Adrenal gland (tissue), 12 donors: ENCODE results near the gene SNED1. TPM values are rescaled to one million over a fixed set of nuclear protein-coding genes. Genes with fewer than 3 reads are reported as not detected.
A peak's percentile ranks its signal among the peaks of the same experiment; 100 is the strongest.

Experiments
- DNase-seq, 7 donors: peaks; one replicate each; pipeline ENCODE4 v3.0.0-alpha.2; 2019 to 2020
- H3K27ac ChIP-seq, 5 donors: fragments of 200-600 bp; sonication (generic) in 4 of 5; 1 replicate in 3 of 5; 2 replicates in 2 of 5; pipeline versions ENCODE4 v1.5.1 to v1.8.0; 2016 to 2020; ENCODE audit warnings: mild to moderate bottlenecking in 1 of 5
- H3K27me3 ChIP-seq: fragments of 200-600 bp; 2 replicates; pipeline ENCODE4 v1.8.0; 2021
- H3K36me3 ChIP-seq, 2 donors: fragments of 200-600 bp; replicated peaks in 1 of 2; 1 replicate in 1 of 2; 2 replicates in 1 of 2; pipeline versions ENCODE4 v1.5.1 to v1.8.0; 2018 to 2022
- H3K4me1 ChIP-seq, 2 donors: fragments of 200-600 bp; replicated peaks in 1 of 2; 1 replicate in 1 of 2; 2 replicates in 1 of 2; pipeline versions ENCODE4 v1.5.1 to v1.8.0; 2018 to 2021
- H3K4me3 ChIP-seq, 4 donors: fragments of 200-600 bp; sonication (generic) in 3 of 4; one replicate each; pipeline ENCODE4 v1.5.1; 2016 to 2018
- H3K9me3 ChIP-seq, 3 donors: fragments of 200-600 bp; sonication (generic) in 1 of 3; replicated peaks in 1 of 3; 1 replicate in 2 of 3; 2 replicates in 1 of 3; pipeline versions ENCODE4 v1.5.1 to v1.8.0; 2016 to 2021
- POLR2A ChIP-seq, 2 donors: fragments of 450-650 bp; IDR thresholded peaks; one replicate each; pipeline ENCODE4 v1.6.1; 2017; ENCODE audit warnings: antibody characterized with exemption in 2 of 2, mild to moderate bottlenecking in 2 of 2, moderate library complexity in 1 of 2
- WGBS, 4 donors: extraction: QIAGEN DNeasy Blood & Tissue Kit in 2 of 4; methylation state at CpG; one replicate each; pipeline versions ENCODE4 v1.1.5 to v1.1.7; 2013 to 2017; 5-methylcytosine and 5-hydroxymethylcytosine counted together
- intact Hi-C, 2 donors: fragments of 100-400 bp; cut with DNase I; formaldehyde crosslinking; loops; one replicate each; pipeline versions ENCODE4 v1.14.1 to v1.15.0; 2022 to 2023
- polyA plus RNA-seq, 3 donors: library from polyadenylated mRNA; stranded (reverse); fragments of 200-250 nt in 2 of 3; fragments of 350-450 nt in 1 of 3; fragmentation: Illumina TruSeq in 1 of 3; extraction: RNeasy Lipid Tissue Mini Kit (QIAGEN cat#74804) in 1 of 3; gene quantifications; one replicate each; pipeline ENCODE4 v1.2.3, GENCODE V29; 2013 to 2014
- total RNA-seq, 9 donors: library from RNA; depleted of rRNA in 4 of 9; stranded (reverse); fragments of >200 nt in 4 of 9; fragments of 120-200 nt in 1 of 9; fragmentation: NEBNext Ultra II Directional in 1 of 9; extraction: Animal tissue kit (Norgen Biotek cat#: 25700) in 1 of 9; gene quantifications; one replicate each; pipeline versions ENCODE4 v1.1.0 to v1.2.4, GENCODE V29; 2013 to 2023
- TF ChIP-seq, protein P1 (sequence below), 6 experiments: fragments of 450-650 bp in 4 of 6; fragments of 200-600 bp in 2 of 6; sonication (generic) in 1 of 6; IDR thresholded peaks; 1 replicate in 5 of 6; 2 replicates in 1 of 6; pipeline versions ENCODE4 v1.5.1 to v1.8.0; 2016 to 2021; ENCODE audit warnings: antibody characterized with exemption in 6 of 6, mild to moderate bottlenecking in 2 of 6, moderate library complexity in 1 of 6
- donor health status: healthy with polysubstance abuse.
- donor health status: Bipolar disorder and iron deficiency.
- donor health status: DM: yes; HTN: yes; CAD: no.
- donor health status: DM: no; HTN: no; CAD: no.
- donor health status: DM: no; HTN: no; CAD: no.
- donor health status: DM: yes; HTN: yes; CAD: no.

The SNED1 gene
- total and polyA plus RNA-seq, 12 donors: 3.1 to 59.5 (median 22.9) TPM

DNA sequence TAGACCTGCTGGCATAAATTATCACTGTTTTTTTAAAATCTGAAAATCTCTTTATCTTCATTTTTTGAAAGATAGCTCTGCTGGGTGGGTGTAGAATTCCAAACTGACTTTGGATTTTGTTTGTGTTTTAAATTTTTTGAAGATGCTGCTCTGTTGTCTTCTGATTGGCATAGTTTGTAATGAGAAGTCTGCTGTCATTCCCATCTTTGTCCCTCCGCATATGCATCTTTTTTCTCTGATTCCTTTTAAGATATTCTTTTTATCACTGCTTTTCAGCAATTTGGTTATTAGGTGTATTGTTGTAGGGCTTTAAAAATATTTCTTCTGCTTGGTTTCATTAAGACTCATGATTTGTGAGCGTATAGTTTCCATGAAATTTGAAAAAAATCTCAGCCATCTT lies 7.2 kb downstream of the SNED1 start:
- H3K9me3 ChIP-seq: peaks cover 0 to 18% (median 8%) of the 10 kb centered on the region in 3 donors
- WGBS, 4 donors: 95 to 100% (median 97%) methylated on average over 2 of the region's 2 CpGs
- intact Hi-C loops: no loop called here
- no peak for DNase-seq
- no peak for TF ChIP-seq POLR2A (IDR thresholded peaks at IDR 0.05)
- TF ChIP-seq, protein P1, sequence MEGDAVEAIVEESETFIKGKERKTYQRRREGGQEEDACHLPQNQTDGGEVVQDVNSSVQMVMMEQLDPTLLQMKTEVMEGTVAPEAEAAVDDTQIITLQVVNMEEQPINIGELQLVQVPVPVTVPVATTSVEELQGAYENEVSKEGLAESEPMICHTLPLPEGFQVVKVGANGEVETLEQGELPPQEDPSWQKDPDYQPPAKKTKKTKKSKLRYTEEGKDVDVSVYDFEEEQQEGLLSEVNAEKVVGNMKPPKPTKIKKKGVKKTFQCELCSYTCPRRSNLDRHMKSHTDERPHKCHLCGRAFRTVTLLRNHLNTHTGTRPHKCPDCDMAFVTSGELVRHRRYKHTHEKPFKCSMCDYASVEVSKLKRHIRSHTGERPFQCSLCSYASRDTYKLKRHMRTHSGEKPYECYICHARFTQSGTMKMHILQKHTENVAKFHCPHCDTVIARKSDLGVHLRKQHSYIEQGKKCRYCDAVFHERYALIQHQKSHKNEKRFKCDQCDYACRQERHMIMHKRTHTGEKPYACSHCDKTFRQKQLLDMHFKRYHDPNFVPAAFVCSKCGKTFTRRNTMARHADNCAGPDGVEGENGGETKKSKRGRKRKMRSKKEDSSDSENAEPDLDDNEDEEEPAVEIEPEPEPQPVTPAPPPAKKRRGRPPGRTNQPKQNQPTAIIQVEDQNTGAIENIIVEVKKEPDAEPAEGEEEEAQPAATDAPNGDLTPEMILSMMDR (IDR thresholded peaks at IDR 0.05): no peak
- no peaks in the 10 kb centered on the region for H3K36me3 ChIP-seq
- no peaks in the 10 kb centered on the region for H3K27me3 ChIP-seq
- no peak overlapping the region for H3K4me3 ChIP-seq
- H3K4me1 ChIP-seq: peaks cover 14 to 24% of the 10 kb centered on the region in 2 donors
- no peak overlapping the region for H3K27ac ChIP-seq

DNA sequence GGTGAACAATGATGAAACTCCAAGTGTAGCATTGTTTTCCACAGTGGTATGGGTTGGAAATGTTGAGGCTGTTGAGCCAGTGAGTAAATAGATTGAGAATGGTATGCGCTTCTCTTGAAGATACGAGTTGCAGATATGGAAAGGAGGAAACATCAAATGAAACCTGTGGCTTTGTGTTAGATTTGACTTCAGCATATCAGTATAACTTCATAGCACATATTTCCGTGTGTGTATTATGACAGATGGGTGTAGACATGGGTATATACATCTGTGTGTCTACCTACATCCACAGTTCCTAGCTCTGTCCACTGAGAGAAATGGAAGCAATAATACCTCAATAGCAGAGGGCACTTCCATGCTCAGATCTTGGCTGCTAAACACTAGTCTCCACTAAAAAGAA lies 8.0 kb downstream of the SNED1 start:
- intact Hi-C loops: no loop called here
- Histone ChIP-seq H3K36me3 (no peaks in the 10 kb centered on the region), H3K9me3 (peaks cover 0 to 18% (median 8%) of the 10 kb centered on the region in 3 donors), H3K4me3 (no peak overlapping the region), H3K27me3 (no peaks in the 10 kb centered on the region), H3K4me1 (peaks cover 16 to 27% of the 10 kb centered on the region in 2 donors), H3K27ac (no peak overlapping the region)
- no peak for DNase-seq
- TF ChIP-seq POLR2A (IDR thresholded peaks at IDR 0.05): no peak
- 86 to 96% (median 92%) methylated on average over 3 of the region's 3 CpGs for WGBS, 4 donors

DNA sequence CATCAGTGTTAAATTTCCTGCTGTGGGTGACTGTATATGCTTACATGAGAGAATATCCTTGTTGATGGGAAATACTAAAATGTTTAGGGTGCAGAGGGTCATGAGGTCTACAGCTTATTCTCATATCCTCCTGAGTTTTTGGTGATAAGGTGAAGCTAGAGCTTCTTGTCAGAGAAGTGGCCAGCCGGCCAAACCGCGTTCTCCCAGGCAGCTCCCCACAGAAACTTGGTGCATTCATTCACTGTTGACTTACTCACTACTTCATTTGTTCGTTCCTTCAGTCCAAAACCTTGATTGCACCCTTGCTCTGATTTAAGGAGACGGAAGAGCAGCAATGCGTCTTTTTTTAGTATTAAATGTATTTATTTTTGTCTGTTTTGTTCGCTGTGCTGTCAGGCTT lies 8.7 kb downstream of the SNED1 start:
- TF ChIP-seq POLR2A (IDR thresholded peaks at IDR 0.05): no peak
- TF ChIP-seq, protein P1 (IDR thresholded peaks at IDR 0.05): no peak
- H3K27ac ChIP-seq: no peak overlapping the region
- DNase-seq: no peak
- peaks cover 0 to 18% (median 8%) of the 10 kb centered on the region in 3 donors for H3K9me3 ChIP-seq
- intact Hi-C loops: no loop called here
- H3K27me3 ChIP-seq: no peaks in the 10 kb centered on the region
- no peaks in the 10 kb centered on the region for H3K36me3 ChIP-seq
- 92 to 95% (median 93%) methylated on average over 7 of the region's 7 CpGs for WGBS, 4 donors
- H3K4me1 ChIP-seq: peaks cover 16 to 27% of the 10 kb centered on the region in 2 donors
- H3K4me3 ChIP-seq: no peak overlapping the region

DNA sequence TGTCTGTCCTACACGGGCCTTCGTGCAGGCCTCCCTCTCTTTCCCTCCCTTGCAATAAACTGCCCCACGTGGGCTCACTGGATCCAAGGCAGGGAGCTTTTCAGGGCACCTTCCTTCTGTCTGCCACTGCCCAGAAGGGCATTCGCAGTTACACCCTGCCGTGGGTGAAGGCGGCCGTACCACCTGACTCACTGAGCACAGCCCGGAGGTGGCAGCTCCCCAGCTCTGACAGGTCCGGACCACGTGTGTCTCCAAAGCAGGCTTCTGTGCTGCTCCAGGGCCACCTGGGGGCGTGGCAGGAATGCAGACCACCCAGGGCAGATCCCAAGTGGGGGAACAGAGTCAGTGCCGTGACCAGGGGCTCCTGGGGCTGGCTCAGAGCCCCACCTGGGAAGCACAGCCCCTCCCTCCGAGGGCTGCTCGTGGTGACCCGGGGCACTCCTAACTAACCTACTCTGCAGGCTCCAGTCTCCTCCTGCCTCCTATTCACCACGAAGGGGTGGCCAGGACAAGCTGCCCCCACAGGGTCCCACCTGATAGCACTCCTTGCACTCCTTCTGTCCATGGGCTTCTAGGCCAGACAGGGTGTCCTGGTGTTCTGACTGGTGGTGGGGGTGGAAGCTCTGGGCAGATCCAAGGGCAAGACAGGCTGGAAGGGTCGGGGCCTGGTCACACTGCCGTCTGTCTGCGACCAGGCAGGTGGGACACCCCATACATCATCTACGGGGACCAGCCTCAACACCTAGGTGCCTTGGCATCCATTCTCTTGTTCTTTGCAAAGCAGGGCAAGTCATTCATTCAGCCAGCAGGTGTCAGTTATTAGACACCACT lies 9.7 kb downstream of the SNED1 start:
- WGBS, 4 donors: 67 to 93% (median 76%) methylated on average over 7 to 20 of the region's 20 CpGs
- TF ChIP-seq POLR2A (IDR thresholded peaks at IDR 0.05): no peak
- TF ChIP-seq, protein P1 (IDR thresholded peaks at IDR 0.05): no peak
- intact Hi-C loops: no loop called here
- DNase-seq: peak in 6 of 7 donors; percentile 33 to 64 (median 58)
- H3K9me3 ChIP-seq: peaks cover 0 to 18% (median 8%) of the 10 kb centered on the region in 3 donors
- no peaks in the 10 kb centered on the region for H3K36me3 ChIP-seq
- peak overlapping the region in 1 of 5 donors; percentile 34 for H3K27ac ChIP-seq
- no peaks in the 10 kb centered on the region for H3K27me3 ChIP-seq
- H3K4me3 ChIP-seq: no peak overlapping the region
- H3K4me1 ChIP-seq: peaks cover 16 to 27% of the 10 kb centered on the region in 2 donors
